HL-60 (cell line): ENCODE results near the gene FDPS.

Experiments used
- DNase-seq, 2 experiments: peaks; one replicate each; pipeline ENCODE4 v3.0.0-alpha.2; 2010 to 2020; ENCODE audit warnings: low read depth in 1 of 2, low spot score in 1 of 2
- H3K27ac ChIP-seq: fragments of 250-450 bp; sonication (Bioruptor Pico); replicated peaks from 2 replicates; pipeline ENCODE4 v1.5.1; 2020; ENCODE audit warnings: mild to moderate bottlenecking, moderate library complexity
- H3K27me3 ChIP-seq: fragments of 250-450 bp; sonication (Bioruptor Pico); 2 replicates; pipeline ENCODE4 v1.5.1; 2021; ENCODE audit warnings: mild to moderate bottlenecking, moderate library complexity; ENCODE audit not compliant: insufficient read depth, poor library complexity, severe bottlenecking
- H3K4me3 ChIP-seq: replicated peaks from 2 replicates; pipeline ENCODE4 v1.5.1; 2011; ENCODE audit warnings: mild to moderate bottlenecking, control low read depth, low read length; ENCODE audit not compliant: insufficient read depth
- GABPA ChIP-seq: IDR thresholded peaks from 2 replicates; pipeline ENCODE4 v1.6.1; 2012; ENCODE audit warnings: low read depth
- POLR2AphosphoS5 ChIP-seq: IDR thresholded peaks from 2 replicates; pipeline ENCODE4 v1.6.1; 2012; ENCODE audit warnings: low read depth
- SPI1 ChIP-seq: IDR thresholded peaks from 2 replicates; pipeline ENCODE4 v1.6.1; 2012; ENCODE audit warnings: low read depth, mild to moderate bottlenecking, borderline replicate concordance
- TF ChIP-seq, protein P1 (sequence below): IDR thresholded peaks from one replicate; pipeline ENCODE4 v1.5.1; 2011; ENCODE audit warnings: low read length, control low read depth, inconsistent platforms; ENCODE audit not compliant: insufficient read depth
- TF ChIP-seq, protein P2 (sequence below): IDR thresholded peaks from 2 replicates; pipeline ENCODE4 v1.6.1; 2012; ENCODE audit warnings: low read depth; ENCODE audit not compliant: insufficient replicate concordance

The FDPS gene

DNA sequence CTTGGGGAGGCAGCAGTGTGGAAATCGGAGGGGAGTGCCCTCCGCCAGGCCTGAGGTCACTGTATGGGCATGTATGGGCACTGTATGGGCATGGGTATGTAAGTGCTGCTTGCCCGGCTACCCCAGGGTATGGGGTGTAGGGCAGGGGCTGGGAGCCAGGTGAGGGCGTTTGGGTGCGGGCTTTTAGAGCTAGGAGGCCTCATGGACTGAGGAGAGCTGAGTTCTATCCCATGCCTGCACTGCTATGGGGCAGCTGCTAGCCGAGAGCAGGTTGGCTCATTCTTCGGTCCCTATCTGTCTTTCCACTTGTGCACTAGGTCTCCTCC is 12.8 kb upstream of the FDPS start:
- no peak overlapping the region for H3K4me3 ChIP-seq
- no peak for DNase-seq
- H3K27me3 ChIP-seq: peaks cover 12% of the 10 kb centered on the region
- H3K27ac ChIP-seq: no peak overlapping the region
- TF ChIP-seq GABPA (no peak), SPI1 (no peak), POLR2AphosphoS5 (no peak)
- TF ChIP-seq, protein P1, sequence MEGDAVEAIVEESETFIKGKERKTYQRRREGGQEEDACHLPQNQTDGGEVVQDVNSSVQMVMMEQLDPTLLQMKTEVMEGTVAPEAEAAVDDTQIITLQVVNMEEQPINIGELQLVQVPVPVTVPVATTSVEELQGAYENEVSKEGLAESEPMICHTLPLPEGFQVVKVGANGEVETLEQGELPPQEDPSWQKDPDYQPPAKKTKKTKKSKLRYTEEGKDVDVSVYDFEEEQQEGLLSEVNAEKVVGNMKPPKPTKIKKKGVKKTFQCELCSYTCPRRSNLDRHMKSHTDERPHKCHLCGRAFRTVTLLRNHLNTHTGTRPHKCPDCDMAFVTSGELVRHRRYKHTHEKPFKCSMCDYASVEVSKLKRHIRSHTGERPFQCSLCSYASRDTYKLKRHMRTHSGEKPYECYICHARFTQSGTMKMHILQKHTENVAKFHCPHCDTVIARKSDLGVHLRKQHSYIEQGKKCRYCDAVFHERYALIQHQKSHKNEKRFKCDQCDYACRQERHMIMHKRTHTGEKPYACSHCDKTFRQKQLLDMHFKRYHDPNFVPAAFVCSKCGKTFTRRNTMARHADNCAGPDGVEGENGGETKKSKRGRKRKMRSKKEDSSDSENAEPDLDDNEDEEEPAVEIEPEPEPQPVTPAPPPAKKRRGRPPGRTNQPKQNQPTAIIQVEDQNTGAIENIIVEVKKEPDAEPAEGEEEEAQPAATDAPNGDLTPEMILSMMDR: no peak
- TF ChIP-seq, protein P2, sequence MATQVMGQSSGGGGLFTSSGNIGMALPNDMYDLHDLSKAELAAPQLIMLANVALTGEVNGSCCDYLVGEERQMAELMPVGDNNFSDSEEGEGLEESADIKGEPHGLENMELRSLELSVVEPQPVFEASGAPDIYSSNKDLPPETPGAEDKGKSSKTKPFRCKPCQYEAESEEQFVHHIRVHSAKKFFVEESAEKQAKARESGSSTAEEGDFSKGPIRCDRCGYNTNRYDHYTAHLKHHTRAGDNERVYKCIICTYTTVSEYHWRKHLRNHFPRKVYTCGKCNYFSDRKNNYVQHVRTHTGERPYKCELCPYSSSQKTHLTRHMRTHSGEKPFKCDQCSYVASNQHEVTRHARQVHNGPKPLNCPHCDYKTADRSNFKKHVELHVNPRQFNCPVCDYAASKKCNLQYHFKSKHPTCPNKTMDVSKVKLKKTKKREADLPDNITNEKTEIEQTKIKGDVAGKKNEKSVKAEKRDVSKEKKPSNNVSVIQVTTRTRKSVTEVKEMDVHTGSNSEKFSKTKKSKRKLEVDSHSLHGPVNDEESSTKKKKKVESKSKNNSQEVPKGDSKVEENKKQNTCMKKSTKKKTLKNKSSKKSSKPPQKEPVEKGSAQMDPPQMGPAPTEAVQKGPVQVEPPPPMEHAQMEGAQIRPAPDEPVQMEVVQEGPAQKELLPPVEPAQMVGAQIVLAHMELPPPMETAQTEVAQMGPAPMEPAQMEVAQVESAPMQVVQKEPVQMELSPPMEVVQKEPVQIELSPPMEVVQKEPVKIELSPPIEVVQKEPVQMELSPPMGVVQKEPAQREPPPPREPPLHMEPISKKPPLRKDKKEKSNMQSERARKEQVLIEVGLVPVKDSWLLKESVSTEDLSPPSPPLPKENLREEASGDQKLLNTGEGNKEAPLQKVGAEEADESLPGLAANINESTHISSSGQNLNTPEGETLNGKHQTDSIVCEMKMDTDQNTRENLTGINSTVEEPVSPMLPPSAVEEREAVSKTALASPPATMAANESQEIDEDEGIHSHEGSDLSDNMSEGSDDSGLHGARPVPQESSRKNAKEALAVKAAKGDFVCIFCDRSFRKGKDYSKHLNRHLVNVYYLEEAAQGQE: no peak

DNA sequence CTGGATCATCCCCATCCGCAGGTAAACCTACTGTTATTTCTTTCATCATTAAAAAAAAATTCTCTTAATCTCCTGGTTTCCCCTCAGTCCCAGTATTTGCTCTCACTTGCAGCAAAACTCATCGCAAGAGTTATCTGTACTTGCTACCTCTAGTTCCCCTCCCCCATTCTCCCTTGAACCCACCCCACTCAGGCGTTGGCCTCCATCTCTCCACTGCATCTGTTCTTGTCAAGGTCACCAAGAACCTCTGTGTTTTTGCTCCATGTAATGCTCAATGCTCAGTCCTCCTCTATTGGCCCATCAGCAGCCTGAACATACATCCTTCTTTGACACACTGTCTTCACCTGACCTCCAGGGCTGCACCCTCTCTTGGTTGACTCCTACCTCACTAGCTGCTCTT is 12.0 kb upstream of the FDPS start:
- no peak for DNase-seq
- TF ChIP-seq, protein P1: no peak
- no peak for TF ChIP-seq GABPA
- no peak for TF ChIP-seq POLR2AphosphoS5
- TF ChIP-seq, protein P2: no peak
- TF ChIP-seq SPI1: no peak
- H3K4me3 ChIP-seq: no peak overlapping the region
- H3K27me3 ChIP-seq: peaks cover 12% of the 10 kb centered on the region
- no peak overlapping the region for H3K27ac ChIP-seq

DNA sequence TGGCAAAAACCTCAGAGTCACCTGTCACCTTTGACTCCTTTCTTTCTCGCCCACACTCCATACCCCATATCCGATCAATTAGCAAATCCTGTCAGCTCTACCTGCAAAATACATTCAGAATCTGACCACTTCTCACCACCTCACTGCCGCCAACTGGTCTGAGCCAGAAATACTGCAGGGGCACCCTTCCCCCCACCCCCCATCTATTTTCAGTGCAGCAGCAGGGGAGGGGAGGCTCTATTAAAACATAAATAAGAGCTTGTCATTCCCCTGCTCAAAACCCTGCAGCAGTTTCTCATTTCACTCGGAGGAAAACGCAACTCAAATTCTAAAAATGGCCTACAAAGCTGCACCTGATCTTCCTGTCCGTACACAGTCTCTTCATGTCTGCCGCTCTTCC is 11.3 kb upstream of the FDPS start:
- peaks cover 12% of the 10 kb centered on the region for H3K27me3 ChIP-seq
- no peak for DNase-seq

More for the DNA sequence above, 11.3 kb upstream of the FDPS start:
- Histone ChIP-seq H3K4me3 (no peak overlapping the region), H3K27ac (no peak overlapping the region)
- TF ChIP-seq GABPA: no peak
- TF ChIP-seq, protein P1: no peak
- TF ChIP-seq, protein P2: no peak
- no peak for TF ChIP-seq SPI1
- TF ChIP-seq POLR2AphosphoS5: no peak
